ENCODE measurements around the gene BCDIN3D. TPM values are rescaled to one million over a fixed set of nuclear protein-coding genes. Genes with fewer than 3 reads are reported as not detected.
"Not testable (repeated sequence)": the region's sequence is repeated elsewhere in the genome, so short reads cannot be mapped to it uniquely, and the experiment has no call there.

The BCDIN3D gene
- total RNA-seq, 2 donors from 2014 or later, result 1.8 to 2.0 TPM

DNA sequence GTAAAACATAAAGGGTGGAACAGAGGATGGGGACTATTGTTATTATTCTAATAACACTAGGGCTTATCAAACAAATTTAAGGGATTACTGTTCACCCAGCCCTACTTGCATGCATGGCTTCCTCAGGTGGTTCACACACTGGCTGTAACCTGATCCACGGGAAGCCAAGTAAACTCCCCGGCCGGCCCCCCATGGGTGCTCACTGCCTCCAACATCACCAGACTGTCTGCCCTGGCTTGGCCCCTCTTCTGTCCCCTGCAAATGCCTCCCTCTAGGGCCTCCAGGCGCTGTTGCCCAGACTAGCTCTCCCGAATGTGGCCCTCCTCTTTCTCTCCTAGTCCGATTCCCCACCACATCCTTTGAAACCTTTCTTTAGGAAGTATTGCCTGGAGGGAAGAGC is 42.2 kb upstream of the BCDIN3D start:
- TF ChIP-seq, protein P1, sequence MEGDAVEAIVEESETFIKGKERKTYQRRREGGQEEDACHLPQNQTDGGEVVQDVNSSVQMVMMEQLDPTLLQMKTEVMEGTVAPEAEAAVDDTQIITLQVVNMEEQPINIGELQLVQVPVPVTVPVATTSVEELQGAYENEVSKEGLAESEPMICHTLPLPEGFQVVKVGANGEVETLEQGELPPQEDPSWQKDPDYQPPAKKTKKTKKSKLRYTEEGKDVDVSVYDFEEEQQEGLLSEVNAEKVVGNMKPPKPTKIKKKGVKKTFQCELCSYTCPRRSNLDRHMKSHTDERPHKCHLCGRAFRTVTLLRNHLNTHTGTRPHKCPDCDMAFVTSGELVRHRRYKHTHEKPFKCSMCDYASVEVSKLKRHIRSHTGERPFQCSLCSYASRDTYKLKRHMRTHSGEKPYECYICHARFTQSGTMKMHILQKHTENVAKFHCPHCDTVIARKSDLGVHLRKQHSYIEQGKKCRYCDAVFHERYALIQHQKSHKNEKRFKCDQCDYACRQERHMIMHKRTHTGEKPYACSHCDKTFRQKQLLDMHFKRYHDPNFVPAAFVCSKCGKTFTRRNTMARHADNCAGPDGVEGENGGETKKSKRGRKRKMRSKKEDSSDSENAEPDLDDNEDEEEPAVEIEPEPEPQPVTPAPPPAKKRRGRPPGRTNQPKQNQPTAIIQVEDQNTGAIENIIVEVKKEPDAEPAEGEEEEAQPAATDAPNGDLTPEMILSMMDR (IDR thresholded peaks at IDR 0.05), result no peak
- H3K27me3 ChIP-seq, result no peaks in the 10 kb centered on the region
- DNase-seq (ENCODE audit: low spot score), result no peak

DNA sequence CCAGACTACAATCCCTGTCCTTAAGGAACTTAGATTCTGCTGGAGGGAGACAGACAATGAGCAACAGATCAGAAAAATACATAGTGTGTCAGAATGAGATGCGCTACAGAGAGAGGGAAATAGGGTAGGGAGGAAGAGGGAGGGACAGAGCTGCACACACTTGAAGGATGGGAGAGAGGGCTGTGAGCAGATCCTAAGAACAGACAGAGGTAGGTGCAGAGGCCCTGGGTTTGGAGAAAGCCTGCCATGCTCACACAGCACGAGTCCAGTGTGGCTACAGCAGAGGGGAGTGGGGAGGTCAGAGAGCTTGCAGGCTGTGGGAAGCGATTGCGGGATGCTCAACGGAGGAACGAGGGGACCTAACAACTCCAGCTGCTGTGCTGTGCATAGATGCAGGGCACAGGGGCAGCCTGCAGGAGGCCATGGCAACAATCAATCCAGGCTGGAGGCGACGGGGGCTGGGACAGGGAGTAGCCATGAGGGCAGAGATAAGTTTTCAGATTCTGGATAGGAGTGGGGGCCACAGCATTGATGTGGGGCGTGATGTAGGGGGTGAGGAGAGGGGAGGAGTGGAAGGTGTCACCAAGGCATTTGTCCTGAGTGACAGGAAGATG is 40.1 kb upstream of the BCDIN3D start:
- TF ChIP-seq, protein P1 (IDR thresholded peaks at IDR 0.05), result no peak
- no peak for DNase-seq (ENCODE audit: low spot score)
- no peaks in the 10 kb centered on the region for H3K4me1 ChIP-seq
- no peaks in the 10 kb centered on the region for H3K36me3 ChIP-seq
- H3K27ac ChIP-seq, result no peak overlapping the region
- no peak overlapping the region for H3K4me3 ChIP-seq
- no peaks in the 10 kb centered on the region for H3K9me3 ChIP-seq
- no peaks in the 10 kb centered on the region for H3K27me3 ChIP-seq

More for the DNA sequence above, 42.2 kb upstream of the BCDIN3D start:
- Histone ChIP-seq H3K27ac (no peak overlapping the region), H3K36me3 (no peaks in the 10 kb centered on the region), H3K9me3 (no peaks in the 10 kb centered on the region), H3K4me1 (no peaks in the 10 kb centered on the region), H3K4me3 (no peak overlapping the region)

DNA sequence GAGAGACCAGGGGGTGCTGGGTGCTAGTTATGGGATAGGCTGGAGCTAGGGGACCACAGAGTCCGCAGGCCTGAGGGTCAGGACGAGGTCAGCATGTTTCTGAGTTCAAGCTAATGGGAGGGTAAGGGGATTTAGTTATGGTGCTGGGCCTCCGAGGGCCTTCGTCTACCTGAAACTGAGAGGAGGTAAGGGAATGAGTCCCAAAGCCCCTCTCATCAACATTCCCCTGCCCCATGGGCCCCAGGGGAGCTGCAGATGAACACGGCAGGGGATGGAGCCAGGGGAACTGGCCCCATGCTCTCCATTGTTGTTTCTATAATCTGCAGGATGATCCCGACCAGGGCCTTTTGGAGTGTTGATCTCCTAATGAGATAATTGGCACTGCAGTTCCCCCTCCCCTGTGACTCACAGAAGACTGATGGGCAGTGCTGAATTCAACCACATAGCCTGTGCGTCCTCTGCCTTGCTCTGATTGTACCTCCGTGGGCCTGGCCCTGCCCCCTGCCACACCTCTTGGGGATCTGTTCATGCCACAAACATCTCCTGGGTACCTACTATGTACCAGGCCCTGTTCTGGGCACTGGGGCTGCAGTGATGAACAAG is 39.4 kb upstream of the BCDIN3D start:
- Histone ChIP-seq H3K4me1 (no peaks in the 10 kb centered on the region), H3K27me3 (no peaks in the 10 kb centered on the region), H3K27ac (no peak overlapping the region), H3K4me3 (no peak overlapping the region), H3K36me3 (no peaks in the 10 kb centered on the region), H3K9me3 (no peaks in the 10 kb centered on the region)
- DNase-seq (ENCODE audit: low spot score), result no peak
- TF ChIP-seq, protein P1 (IDR thresholded peaks at IDR 0.05), result no peak

DNA sequence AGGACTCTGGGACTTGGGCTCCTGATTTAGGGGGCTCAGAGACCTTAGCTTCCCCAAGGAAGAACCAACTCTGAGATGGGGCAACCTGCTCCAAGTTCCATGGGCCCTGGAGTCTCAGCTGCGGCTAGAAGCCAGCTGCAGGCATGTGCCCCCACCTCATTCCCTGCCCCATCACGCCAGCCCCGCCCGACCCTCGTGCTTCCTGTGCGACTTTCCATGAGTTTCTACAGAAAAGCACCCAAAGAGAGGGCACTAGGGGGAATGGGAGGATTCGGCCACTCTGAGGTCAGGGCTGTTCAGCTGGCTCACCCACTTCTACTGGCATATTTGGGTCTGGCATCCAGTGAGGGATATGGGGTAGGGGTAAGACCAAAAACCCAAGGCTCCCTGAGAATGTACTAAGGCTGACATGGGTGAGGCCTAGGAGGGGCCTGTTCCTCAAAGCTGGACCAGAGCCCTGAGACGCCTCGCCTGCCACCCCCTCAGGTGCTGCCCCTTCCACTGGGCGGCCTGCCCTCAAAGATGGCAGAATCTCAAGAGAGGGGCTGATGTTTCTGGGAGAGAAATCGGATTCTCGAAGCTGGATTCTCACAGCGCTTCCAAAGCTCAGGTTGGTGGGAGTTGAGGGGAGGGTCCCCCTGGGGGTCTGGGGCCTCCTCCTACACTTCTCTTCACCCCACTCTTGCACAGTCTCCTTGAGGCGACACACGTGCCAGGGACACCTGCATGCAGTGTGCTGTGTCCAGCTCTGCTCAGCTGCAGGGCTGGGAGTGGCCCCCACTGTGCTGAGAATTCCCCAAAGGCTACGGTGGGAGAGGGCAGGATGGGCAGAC is 38.7 kb upstream of the BCDIN3D start:
- TF ChIP-seq, protein P1 (IDR thresholded peaks at IDR 0.05), result no peak
- H3K36me3 ChIP-seq, result no peaks in the 10 kb centered on the region

GRCh38 chr12:49880756-49881414 is 38.0 kb upstream of the BCDIN3D start:
- Histone ChIP-seq H3K4me1 (no peaks in the 10 kb centered on the region), H3K36me3 (no peaks in the 10 kb centered on the region), H3K9me3 (no peaks in the 10 kb centered on the region), H3K27ac (no peak overlapping the region), H3K4me3 (no peak overlapping the region), H3K27me3 (no peaks in the 10 kb centered on the region)
- DNase-seq (ENCODE audit: low spot score), result no peak
- TF ChIP-seq, protein P1 (IDR thresholded peaks at IDR 0.05), result no peak

More for the DNA sequence above, 38.7 kb upstream of the BCDIN3D start:
- DNase-seq (ENCODE audit: low spot score), result no peak
- H3K9me3 ChIP-seq, result no peaks in the 10 kb centered on the region
- no peaks in the 10 kb centered on the region for H3K27me3 ChIP-seq
- H3K4me3 ChIP-seq, result no peak overlapping the region
- H3K27ac ChIP-seq, result no peak overlapping the region
- no peaks in the 10 kb centered on the region for H3K4me1 ChIP-seq

- DNase-seq (ENCODE audit: low spot score); H3K36me3 ChIP-seq; H3K27ac ChIP-seq; H3K4me3 ChIP-seq; H3K27me3 ChIP-seq; H3K4me1 ChIP-seq; H3K9me3 ChIP-seq: not testable (repeated sequence)
Observed at GRCh38 chr12:49879065-49879464, 36.2 kb upstream of the BCDIN3D start.

All from right atrium auricular region (tissue), 2 donors.